Stimulated activated naive CD8-positive, alpha-beta T cell treated with anti-CD3 and anti-CD28 coated beads, Interleukin-15, Interleukin-2, amounts not matched to agents 100 ng/mL and 50 ng/mL, for 24 hours (primary cell): ENCODE data around the gene CIB2.
A peak's percentile ranks its signal among the peaks of the same experiment; 100 is the strongest.

ENCODE experiments used
- H3K27ac Mint-ChIP-seq: one replicate; pipeline ENCODE4 v1.8.0; 2021; ENCODE audit warnings: mild to moderate bottlenecking, mixed read lengths
- H3K27me3 Mint-ChIP-seq: one replicate; pipeline ENCODE4 v1.8.0; 2021; ENCODE audit warnings: mixed read lengths
- H3K36me3 Mint-ChIP-seq: one replicate; pipeline ENCODE4 v1.8.0; 2021; ENCODE audit warnings: low read depth, mixed read lengths
- H3K4me1 Mint-ChIP-seq: one replicate; pipeline ENCODE4 v1.8.0; 2021; ENCODE audit warnings: low read depth, mixed read lengths
- H3K4me3 Mint-ChIP-seq: one replicate; pipeline ENCODE4 v1.8.0; 2021; ENCODE audit warnings: mild to moderate bottlenecking, mixed read lengths
- H3K9me3 Mint-ChIP-seq: one replicate; pipeline ENCODE4 v1.8.0; 2021; ENCODE audit warnings: mixed read lengths

Gene CIB2

DNA sequence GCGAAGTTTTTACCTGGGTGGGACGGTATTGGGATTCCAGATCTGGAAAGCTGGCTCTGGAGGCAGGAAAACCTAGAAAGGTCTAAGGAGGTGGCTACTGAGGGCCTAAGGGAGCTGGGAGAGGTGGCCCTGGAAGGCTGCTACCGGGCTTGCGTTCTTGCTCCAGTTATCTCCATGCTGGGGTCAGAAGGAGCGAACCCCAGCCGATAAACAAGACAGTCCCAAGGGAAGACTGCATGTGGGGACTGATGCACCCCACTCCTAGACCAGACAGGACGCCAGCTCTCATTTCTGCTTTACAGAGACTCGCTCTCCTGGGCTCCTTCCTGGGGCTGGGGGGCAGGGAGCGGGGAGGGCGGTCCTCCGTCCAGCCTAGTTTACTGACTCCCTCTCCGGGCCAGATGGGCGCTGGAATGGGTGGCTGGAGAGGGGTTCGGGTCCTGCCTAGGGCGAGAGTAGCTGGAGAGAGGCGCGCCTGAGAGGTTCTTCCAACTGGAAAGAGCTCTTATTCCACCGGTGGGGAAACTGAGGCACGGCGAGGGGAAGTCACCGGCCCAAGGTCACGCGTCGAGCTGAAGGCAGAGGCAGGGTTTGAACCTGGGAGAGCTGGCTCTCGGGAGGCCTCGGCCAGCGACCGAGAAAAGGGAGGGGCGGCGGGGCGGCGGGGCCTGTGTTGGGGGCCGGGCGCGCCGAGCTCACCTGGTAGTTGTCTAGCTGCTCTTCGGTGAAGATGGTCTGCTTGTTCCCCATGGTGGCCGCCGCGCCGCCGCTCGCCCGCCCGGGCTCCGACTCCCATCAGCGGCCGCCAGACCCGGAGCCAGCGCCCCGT is 565 bp downstream of the CIB2 start:
- Mint-ChIP-seq H3K27ac (peak overlapping the region; percentile 26), H3K27me3 (no peaks in the 10 kb centered on the region), H3K9me3 (no peaks in the 10 kb centered on the region), H3K36me3 (no peaks in the 10 kb centered on the region), H3K4me1 (peaks cover 18% of the 10 kb centered on the region), H3K4me3 (peak overlapping the region; percentile 47)

DNA sequence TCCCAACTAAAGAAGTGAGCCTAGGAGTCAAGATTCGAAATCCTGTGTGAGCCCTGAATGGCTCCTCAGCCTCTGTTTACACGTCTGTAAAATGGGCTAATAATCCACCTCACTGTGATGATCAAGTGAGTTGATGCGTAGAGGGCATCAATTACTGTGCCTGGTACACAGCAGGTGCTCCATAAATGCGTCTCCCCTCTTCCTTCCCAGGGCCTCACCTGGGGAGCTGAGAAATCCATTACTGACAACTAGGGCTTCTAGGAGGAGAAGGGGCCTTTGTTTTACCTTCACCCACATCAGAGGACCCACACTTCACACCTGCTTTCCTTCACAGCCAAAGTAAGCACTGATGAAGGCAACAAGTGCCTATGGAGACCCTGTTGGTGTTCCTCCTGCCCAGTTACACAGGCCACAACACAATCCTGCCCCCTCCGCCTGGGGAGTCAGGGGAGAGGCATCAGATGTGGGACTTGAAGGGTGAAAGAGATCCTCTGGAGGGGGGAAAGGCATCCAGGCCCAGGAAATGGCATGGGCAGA is 1.4 kb downstream of the CIB2 start:
- Mint-ChIP-seq H3K36me3 (no peaks in the 10 kb centered on the region), H3K27ac (peak overlapping the region; percentile 52), H3K4me3 (no peak overlapping the region), H3K9me3 (no peaks in the 10 kb centered on the region), H3K4me1 (peaks cover 18% of the 10 kb centered on the region), H3K27me3 (no peaks in the 10 kb centered on the region)

DNA sequence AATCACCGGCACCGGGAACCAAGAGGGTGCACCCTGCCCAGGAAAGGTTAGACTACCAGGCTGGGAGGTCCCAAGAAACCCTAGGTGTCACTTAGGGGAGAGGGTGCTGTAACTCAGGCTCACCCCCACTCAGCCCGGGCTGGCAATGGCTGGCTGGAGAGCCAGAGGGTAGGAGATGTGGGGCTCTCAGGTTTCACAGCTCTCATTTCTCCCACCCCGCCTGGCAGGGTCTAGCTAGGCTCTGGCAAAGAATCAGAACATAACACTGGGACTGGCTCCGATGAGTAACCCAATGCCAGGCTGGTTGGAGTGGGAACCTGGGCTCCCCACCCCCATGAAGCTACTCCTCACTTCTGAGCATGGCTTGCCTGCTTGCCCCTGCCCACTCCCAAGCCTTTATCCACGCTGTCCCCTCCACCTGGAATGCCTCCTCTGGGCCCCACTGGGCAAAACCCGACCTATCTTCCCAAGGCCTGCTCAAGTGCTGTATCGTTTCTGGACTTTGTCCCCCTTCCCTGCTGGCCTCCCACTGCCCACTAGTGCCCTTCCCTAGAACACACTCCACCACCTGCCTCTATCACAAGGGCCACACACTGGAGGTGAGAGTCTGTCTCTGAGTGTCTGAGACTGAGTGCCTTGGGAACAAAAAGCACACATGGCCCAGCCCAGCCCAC is 2.0 kb downstream of the CIB2 start:
- peak overlapping the region; percentile 52 for H3K27ac Mint-ChIP-seq
- no peaks in the 10 kb centered on the region for H3K27me3 Mint-ChIP-seq
- H3K36me3 Mint-ChIP-seq, result no peaks in the 10 kb centered on the region
- H3K4me1 Mint-ChIP-seq, result peaks cover 18% of the 10 kb centered on the region
- H3K9me3 Mint-ChIP-seq, result no peaks in the 10 kb centered on the region
- no peak overlapping the region for H3K4me3 Mint-ChIP-seq

DNA sequence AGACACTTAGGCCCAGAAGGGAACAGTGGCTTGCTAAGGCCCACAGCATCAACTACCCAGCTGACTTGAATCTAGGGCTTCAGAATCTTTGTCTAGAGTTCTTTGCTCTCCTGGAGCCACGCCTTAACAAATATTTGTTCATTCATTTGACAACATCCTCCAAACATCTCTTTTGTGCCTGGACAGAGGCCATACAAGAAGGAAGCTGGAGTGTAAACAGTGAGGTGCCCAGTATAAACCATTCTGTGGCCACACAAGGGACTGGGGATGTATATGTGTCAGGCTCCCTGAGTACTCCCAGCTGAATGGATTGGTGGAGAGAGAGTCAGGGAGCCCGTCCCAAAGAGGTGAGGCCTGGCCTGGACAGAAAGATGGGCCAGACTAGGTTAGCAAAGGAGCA is 3.4 kb downstream of the CIB2 start:
- no peaks in the 10 kb centered on the region for H3K27me3 Mint-ChIP-seq
- no peak overlapping the region for H3K4me3 Mint-ChIP-seq
- no peak overlapping the region for H3K27ac Mint-ChIP-seq
- H3K9me3 Mint-ChIP-seq, result no peaks in the 10 kb centered on the region
- no peaks in the 10 kb centered on the region for H3K36me3 Mint-ChIP-seq
- peaks cover 13% of the 10 kb centered on the region for H3K4me1 Mint-ChIP-seq

DNA sequence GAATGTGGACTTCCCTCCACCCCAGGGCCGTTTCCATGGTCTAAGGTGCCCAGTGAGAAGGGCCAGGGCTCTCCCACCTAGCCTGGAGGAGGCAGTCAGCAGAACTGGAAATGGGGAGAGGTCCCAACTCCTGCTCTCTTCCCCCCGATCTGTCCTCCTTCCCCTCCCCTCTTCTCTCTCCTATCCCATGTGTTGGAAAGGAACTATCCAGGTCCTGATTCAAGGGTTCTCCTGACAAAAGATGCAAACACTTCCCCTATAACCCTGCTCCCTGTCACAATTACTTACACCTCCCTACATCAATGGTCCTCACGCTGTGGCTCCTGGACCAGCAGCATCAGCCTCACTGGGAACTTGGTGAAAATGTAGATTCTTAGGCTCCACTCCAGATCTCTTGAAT is 6.0 kb downstream of the CIB2 start:
- no peaks in the 10 kb centered on the region for H3K27me3 Mint-ChIP-seq
- H3K4me3 Mint-ChIP-seq, result no peak overlapping the region
- no peaks in the 10 kb centered on the region for H3K36me3 Mint-ChIP-seq
- no peaks in the 10 kb centered on the region for H3K4me1 Mint-ChIP-seq
- H3K27ac Mint-ChIP-seq, result no peak overlapping the region
- no peaks in the 10 kb centered on the region for H3K9me3 Mint-ChIP-seq

DNA sequence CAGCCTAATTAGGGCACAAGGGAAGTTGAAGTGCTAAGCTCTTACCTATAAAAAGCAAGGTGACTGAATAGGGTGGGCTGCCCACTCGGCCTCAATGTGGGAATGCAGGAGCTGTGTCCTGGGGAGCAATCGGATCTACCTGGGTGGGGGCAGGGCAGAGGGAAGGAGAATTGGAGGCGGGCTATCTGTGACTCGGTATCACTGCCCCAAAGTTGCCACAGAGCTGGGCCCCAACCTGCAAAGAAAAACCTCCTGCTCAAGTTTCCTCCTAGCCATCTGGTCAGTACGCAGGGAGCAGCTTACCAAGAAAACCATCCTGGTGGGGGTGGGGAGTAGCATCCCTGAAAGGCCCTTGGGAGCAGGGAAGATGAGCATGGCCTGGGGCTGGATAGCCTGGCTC is 10.7 kb downstream of the CIB2 start:
- H3K9me3 Mint-ChIP-seq, result no peaks in the 10 kb centered on the region
- H3K36me3 Mint-ChIP-seq, result no peaks in the 10 kb centered on the region
- no peak overlapping the region for H3K4me3 Mint-ChIP-seq
- no peaks in the 10 kb centered on the region for H3K4me1 Mint-ChIP-seq
- no peaks in the 10 kb centered on the region for H3K27me3 Mint-ChIP-seq
- H3K27ac Mint-ChIP-seq, result no peak overlapping the region

DNA sequence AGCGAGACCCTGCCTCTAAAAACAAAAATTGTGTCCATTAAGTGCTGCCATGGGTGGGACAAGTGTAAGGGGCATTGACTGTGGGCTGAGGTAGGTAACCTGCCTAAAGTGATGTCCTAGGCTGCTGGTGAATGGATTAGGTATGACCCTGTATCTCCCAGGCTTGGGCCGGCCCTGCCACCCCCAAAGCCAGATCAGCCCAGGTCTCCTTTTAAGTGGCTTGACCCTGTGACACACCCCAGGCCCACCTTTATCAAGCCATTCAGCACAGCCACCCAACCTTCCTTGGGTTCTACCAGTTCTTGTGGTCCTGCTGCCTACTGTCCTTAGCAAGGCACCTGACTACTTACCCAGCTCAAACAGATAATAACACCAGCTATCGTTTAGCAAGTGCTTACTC is 18.7 kb downstream of the CIB2 start:
- H3K4me1 Mint-ChIP-seq, result no peaks in the 10 kb centered on the region
- no peak overlapping the region for H3K4me3 Mint-ChIP-seq
- no peaks in the 10 kb centered on the region for H3K36me3 Mint-ChIP-seq
- no peaks in the 10 kb centered on the region for H3K9me3 Mint-ChIP-seq
- H3K27me3 Mint-ChIP-seq, result no peaks in the 10 kb centered on the region
- H3K27ac Mint-ChIP-seq, result no peak overlapping the region

DNA sequence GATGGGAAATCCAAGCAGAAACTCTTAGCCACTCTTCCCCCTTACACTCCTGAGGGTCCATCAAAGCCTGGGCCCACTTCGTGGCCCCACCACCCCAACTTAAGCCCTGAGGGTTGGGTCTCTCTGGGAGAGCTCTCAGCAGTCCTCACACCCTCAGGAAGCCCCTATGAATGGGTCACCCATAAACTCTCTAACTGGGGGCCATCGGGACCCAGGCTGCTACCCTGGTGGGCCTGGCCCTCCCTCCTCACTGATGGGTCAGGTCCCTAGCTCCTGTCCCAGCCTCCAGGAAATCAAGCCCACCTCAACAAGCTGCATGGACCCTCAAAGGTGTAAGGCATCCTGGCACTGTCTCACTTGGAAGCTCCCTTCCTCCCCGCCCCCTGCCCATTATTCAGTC is 19.5 kb downstream of the CIB2 start:
- no peak overlapping the region for H3K4me3 Mint-ChIP-seq
- H3K27me3 Mint-ChIP-seq, result no peaks in the 10 kb centered on the region
- no peak overlapping the region for H3K27ac Mint-ChIP-seq
- no peaks in the 10 kb centered on the region for H3K36me3 Mint-ChIP-seq
- no peaks in the 10 kb centered on the region for H3K9me3 Mint-ChIP-seq
- H3K4me1 Mint-ChIP-seq, result no peaks in the 10 kb centered on the region

DNA sequence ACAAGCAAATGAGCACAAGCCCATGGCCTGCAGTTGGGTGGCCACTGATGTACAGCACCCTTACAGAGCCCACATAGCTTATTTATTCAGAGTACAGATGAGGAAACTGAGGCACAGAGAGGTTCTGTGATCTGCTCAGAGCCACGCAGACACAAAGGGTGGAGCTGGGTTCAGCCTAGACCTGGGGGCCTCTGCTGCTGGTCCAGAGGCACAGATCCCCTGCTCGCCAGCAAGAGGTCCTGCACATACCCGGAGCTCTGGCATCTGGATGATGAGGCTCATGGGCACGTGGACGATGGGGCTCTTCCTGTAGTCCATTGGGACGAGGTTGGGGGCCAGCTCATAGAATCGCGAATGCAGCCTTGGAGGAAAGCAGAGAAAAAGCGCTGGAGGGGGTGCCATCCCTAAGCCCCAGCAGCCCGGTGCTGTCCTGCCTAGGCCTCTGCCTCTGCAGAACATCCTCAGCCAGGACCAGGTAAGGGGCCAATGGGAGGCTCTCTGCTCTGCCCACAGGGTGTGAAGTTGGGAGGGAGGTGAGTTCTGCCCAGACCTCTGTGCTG is 20.2 kb downstream of the CIB2 start:
- Mint-ChIP-seq H3K9me3 (no peaks in the 10 kb centered on the region), H3K4me1 (peaks cover 7% of the 10 kb centered on the region), H3K27ac (no peak overlapping the region), H3K27me3 (no peaks in the 10 kb centered on the region), H3K36me3 (no peaks in the 10 kb centered on the region), H3K4me3 (no peak overlapping the region)

DNA sequence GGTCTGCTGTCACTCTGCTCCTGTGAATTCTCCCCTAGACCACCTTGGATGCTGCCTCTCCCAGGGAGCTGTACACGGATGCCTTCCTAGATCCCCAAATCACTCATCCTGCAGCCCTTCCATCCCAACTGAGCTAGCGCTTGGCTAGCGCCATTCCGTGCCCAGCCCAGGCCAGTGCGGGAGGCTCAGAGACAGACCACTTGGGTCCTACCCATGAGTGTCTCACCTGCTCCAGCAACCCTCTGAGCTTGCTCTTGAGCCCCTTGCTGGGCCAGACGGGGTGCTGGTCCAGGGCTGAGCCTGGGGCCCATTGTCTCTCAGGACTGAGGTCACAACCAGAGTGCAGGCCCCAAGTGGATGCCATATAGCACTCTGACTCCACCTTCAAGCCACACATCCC is 21.1 kb downstream of the CIB2 start:
- Mint-ChIP-seq H3K36me3 (no peaks in the 10 kb centered on the region), H3K4me1 (peaks cover 16% of the 10 kb centered on the region), H3K27ac (no peak overlapping the region), H3K27me3 (no peaks in the 10 kb centered on the region), H3K9me3 (no peaks in the 10 kb centered on the region), H3K4me3 (no peak overlapping the region)

DNA sequence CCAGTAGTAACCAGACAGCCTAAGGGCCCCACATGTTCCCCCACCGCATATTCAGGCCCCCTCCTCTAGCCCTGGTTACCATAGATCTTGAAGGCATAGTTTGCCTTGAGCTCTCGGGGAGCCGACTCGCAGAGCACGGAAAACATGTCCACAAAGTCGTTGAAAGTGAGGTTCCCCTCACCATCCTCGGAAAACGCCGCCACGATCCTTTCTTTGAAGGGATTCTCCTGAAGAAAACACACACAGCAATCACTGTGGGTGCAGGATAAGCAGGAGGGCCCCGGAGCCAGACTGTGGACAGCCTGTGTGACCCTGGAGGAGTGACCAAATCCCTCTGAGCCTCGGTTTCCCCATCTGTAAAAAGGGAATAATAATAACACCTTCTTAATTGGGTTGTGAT is 22.1 kb downstream of the CIB2 start:
- Mint-ChIP-seq H3K36me3 (no peaks in the 10 kb centered on the region), H3K4me3 (no peak overlapping the region), H3K9me3 (no peaks in the 10 kb centered on the region), H3K27me3 (no peaks in the 10 kb centered on the region), H3K27ac (no peak overlapping the region), H3K4me1 (peaks cover 26% of the 10 kb centered on the region)

DNA sequence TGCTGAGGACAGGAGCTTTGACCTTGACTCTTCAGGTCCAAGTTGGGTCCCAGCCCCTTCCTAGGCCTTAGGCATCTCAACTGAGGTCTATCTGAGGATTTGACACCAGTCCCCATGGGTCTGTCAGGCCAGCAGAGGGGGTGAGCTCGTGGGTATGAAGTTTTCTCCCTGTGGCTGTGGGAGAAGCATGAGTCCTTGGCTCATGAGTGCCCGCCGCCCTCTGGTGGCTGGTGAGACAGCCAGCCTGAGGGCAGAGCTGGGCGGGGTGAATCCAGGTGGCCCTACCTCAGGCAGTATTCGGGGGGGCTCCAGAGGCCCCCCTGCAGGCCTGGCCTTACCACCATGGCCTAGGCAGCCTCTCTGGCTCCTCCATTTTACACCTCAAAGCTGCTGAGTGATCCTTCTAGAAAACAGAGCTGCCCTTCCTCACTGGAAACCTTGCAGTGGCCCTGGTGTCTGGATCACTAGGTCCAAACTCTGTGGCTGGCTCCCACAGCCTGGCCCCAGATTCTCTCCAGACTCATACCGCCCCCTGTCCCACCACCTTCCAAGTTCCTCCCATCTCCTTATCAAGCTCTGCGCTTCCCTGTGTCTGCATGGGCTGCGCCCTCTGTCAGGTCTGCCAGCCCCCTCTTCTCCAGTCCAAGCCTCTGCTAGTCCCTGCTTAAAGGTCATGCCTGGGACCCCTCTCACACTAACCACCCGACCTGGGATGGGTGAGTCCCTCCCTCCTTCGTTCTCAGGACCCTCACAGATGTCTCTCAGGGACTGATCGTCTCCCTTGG is 22.8 kb downstream of the CIB2 start:
- H3K27me3 Mint-ChIP-seq, result no peaks in the 10 kb centered on the region
- no peak overlapping the region for H3K27ac Mint-ChIP-seq
- no peaks in the 10 kb centered on the region for H3K36me3 Mint-ChIP-seq
- no peaks in the 10 kb centered on the region for H3K9me3 Mint-ChIP-seq
- no peak overlapping the region for H3K4me3 Mint-ChIP-seq
- H3K4me1 Mint-ChIP-seq, result peaks cover 32% of the 10 kb centered on the region

DNA sequence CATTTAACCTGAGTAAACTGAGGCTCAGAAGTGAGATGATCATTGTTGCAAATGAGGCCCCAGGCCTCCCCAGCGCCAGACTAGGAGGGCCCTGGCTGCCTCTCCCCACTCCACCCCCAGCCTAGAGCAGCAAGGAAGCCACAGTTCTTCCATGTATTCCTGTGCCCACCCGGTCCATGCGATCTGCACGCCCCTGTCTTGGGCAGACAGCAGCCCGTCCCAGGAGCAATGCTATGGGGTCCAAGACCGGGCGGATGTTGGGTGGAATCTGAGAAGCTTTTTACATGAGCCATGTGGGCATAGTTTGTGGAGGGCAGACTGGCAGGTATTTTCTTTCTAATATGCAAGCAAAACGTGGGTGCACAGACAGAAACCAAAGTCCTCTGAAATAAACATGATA is 23.8 kb downstream of the CIB2 start:
- no peak overlapping the region for H3K4me3 Mint-ChIP-seq
- H3K9me3 Mint-ChIP-seq, result no peaks in the 10 kb centered on the region
- peaks cover 43% of the 10 kb centered on the region for H3K4me1 Mint-ChIP-seq
- no peaks in the 10 kb centered on the region for H3K36me3 Mint-ChIP-seq
- no peak overlapping the region for H3K27ac Mint-ChIP-seq
- no peaks in the 10 kb centered on the region for H3K27me3 Mint-ChIP-seq

DNA sequence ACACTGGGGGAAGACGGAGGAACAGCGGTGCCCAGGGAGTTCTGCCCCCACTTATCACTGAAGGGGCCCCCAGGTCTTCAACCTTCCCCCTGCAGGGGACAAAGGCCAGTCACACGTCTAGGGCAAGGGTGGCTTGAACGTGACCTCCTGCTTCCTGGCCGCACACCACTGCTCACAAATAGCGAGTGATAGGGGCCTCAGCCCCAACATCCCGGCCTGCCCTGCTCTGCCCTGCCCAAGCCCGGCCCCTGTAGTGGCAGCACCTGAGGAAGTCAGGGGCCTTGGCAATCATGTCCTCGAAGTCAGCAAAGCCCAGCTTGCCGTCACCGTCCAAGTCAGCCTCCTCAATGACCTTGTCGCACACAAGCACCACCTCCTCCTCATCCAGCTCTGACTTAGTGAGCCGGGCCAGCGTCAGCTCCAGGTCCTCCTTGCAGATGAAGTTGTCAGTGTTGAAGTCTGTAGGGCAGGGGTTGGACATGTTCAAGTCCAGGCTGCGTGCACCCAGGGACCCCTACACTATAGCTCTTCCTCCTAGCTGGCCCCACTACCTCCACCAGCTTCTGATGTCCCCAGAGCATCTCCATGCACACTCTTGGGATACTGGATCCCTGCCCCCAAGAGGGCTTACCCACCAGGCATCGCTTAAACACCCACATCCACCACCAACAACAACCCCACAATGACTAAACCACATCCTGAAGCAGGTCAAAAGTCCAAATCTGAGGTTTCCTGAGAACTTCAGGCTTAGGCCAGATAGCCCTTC is 25.6 kb downstream of the CIB2 start:
- H3K9me3 Mint-ChIP-seq, result no peaks in the 10 kb centered on the region
- H3K4me3 Mint-ChIP-seq, result no peak overlapping the region
- no peaks in the 10 kb centered on the region for H3K27me3 Mint-ChIP-seq
- peaks cover 44% of the 10 kb centered on the region for H3K4me1 Mint-ChIP-seq
- H3K27ac Mint-ChIP-seq, result peak overlapping the region; percentile 47
- no peaks in the 10 kb centered on the region for H3K36me3 Mint-ChIP-seq
